Measurements from ENCODE around the gene AWAT2.
"Not testable (repeated sequence)": the region's sequence is repeated elsewhere in the genome, so short reads cannot be mapped to it uniquely, and the experiment has no call there.

Gene AWAT2

DNA sequence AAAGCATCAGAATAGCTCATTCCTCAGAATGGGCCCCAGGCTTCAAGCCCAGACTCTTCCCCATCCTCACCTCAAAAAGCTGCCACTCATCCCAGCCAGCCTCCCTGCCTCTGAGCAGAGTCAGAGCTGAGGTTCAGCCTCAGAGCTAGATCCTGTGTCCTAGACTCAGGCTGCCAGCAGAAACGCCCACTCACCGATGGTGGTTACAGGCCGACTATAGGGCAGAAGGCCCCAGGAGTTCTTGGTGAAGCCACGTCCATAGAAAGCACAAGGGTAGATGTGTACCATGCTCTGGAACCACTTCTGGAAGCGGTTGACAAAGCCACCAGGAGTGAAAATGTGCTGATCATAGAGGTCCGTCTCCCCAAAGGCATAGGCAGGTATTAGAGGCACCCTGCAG, 7.7 kb downstream of the AWAT2 start:
- DNase-seq, result no peak

DNA sequence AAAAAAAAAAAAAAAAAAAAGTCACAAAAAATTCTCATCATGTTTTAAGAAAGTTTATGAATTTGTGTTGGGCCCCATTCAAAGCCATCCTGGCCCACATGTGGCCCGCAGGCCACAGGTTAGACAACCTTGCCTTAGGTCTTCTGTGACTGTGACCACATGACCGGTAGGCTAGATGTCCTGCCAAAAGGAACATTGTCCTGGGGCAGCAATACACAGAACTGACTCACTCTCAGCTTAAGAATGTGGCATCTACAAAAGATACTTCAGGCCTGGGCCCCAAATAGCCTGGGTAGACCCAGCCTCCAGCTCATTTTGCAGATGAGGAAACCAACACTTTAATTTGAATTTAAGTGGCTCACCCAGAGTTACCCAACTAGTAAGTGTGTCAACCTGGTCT, 10.0 kb downstream of the AWAT2 start:
- DNase-seq, result no peak

- DNase-seq, result no peak
Measured at GRCh38 chrX:70038951-70039350, 10.8 kb downstream of the AWAT2 start.

- no peak for DNase-seq
Measured at GRCh38 chrX:70038515-70038914, 11.2 kb downstream of the AWAT2 start.

GRCh38 chrX:70034646-70035045, 15.1 kb downstream of the AWAT2 start:
- no peak for DNase-seq

DNA sequence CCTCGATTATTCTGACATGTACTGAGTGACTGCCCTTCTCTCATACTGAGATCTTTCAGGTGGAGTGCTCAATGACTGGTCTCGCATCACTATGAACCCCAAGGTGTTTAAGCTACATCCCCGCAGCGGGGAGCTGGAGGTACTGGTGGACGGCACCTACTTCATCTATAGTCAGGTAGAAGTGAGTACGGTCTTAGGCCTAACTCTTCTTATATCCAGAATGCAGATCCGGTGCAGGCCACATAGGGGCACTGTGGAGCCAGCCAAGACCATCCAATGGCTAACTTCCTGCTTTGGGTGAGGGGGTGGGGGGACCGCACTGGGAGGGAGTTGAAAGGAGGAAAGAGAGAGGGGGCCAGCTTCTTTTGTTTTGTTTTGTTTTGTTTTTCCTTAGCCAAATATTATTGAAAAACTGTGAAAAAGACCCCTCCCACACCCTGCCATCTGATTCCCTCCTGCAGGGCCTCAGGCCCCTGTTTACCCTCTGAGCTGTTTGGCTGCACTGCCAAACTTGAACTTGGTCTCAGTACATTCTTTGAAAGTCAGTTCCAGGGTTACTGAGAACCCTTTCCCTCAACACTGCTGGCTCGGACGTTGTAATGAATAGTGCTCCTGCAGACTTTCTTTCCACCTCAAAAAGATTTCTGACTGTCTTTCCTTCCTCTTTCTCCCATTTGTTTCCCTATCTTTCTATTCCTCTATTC, 16.2 kb downstream of the AWAT2 start:
- DNase-seq, result peak; percentile 31

GRCh38 chrX:70032792-70033191, 16.9 kb downstream of the AWAT2 start:
- no peak for DNase-seq

GRCh38 chrX:70030301-70030767, 19.4 kb downstream of the AWAT2 start:
- peak; percentile 48 for DNase-seq

GRCh38 chrX:70029863-70030262, 19.9 kb downstream of the AWAT2 start:
- DNase-seq, result no peak

DNA sequence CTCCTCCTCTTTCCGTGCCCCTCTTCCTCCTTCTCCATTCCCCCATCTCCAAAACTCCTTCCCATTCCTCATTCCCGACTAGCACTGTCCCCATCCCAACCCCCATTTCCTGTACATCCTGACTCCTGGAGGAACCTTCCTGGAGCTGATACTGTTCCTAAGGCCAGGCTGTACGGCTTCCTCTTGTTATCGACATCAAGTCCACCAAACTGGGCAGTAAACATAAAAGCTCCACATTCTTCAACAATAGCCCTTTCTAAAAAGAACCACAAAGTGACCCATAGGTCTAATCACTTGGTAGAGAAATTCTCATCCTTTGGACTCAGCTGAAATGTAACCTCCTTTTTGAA, 22.9 kb downstream of the AWAT2 start:
- no peak for DNase-seq

- no peak for DNase-seq
Measured at GRCh38 chrX:70026112-70026850, 23.5 kb downstream of the AWAT2 start.

DNA sequence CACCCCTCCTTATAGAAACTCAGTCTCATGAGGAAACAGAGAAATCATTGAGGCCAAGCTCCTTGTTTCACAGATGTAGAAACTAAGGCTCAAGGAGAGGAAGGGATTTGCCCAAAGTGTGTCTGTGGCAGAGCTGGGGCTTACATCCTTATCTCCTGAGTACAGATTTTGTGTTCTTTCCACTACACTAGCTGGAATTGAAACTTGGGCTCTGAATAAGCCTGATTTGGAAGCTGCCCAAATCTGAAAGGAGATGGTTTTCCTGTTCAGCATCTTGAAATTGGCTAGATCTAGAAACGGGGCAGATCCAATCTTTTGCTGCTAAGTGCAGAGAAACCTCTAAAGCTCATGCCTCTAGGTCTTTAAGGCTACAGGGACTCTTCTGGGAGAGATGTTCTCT, 24.3 kb downstream of the AWAT2 start:
- no peak for DNase-seq

- no peak for DNase-seq
Measured at GRCh38 chrX:70022616-70023015, 27.1 kb downstream of the AWAT2 start.

- DNase-seq, result no peak
Measured at GRCh38 chrX:70016513-70016912, 33.2 kb downstream of the AWAT2 start.

DNA sequence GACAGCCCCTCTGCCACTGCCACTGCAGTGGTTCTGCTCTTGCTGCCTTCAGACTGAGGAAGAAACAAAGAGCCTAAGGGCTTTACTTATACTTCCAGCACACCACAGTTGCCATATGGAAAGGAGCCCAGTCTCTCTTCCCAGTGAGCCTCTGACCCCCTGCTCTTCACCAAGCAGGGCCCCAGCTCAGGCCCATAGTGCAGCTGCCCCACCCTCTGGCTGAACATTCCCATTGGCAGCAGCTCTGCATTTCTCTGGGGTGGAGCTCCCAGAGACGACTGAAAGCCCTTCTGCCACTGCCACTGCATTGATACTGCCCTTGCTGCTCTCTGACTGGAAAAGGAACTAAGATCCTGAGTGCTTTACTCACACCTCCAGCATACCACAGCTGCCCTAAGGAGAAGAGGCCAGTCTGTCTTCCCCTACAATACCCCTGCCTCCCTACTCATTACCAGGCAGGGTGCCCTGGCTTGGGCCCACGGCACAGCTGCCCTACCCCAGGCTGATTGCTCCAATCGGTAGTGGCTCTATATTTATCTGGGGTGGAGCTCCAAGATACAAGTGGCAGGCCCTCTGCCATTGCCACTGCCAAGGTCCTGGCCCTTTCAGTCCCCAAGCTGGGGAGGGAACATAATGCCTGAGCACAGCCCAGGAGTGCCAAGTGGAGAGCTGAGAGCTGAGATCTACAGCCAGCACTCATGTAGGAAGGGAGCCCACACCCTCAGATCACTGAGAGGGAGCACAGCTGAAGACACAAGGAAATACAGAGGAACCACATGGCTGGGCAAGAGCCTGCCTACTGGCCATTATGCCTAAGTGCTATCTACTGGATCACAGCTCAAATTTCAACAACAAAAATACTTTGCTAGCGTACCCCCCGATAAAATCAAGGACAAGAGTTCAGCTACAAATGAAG, 36.0 kb downstream of the AWAT2 start:
- no peak for DNase-seq

GRCh38 chrX:70012756-70013155, 37.0 kb downstream of the AWAT2 start:
- DNase-seq, result no peak

GRCh38 chrX:70009970-70010369, 39.8 kb downstream of the AWAT2 start:
- DNase-seq, result no peak

DNA sequence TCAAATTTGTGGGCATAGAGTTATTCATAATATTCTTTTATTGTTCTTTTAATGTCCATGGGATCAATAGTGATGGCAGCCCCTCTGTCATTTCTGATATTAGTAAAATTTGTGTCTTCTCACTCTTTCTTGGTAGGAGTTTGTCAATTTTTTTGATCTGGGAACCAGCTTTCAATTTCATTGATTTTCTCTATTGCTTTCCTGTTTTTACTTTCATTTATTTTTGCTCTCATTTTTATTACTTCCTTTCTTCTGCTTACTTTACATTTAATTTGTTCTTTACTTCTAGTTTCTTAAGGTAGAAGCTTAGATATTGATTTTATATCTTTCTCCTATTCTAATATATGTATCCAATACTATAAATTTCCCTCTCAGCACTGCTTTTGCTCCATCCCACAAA, 40.7 kb downstream of the AWAT2 start:
- no peak for DNase-seq

DNA sequence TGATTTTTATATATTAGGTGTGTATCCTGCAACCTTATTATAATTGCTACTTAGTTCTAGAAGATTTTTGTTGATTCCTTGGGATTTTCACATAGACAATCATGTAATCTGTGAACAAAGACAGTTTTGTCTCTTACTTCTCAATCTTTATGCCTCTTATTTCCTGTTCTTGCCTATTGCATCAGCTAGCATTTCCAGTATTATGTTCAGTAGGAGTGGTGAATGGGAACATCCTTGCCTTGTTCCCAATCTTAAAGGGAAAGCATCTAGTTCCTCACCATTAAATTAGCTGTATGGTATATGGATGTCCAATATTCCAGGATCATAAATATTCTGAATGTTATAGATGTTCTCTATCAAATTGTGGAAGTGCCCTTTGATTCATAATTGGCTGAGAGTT, 41.8 kb downstream of the AWAT2 start:
- DNase-seq, result no peak

- no peak for DNase-seq
Measured at GRCh38 chrX:70001708-70002341, 47.9 kb downstream of the AWAT2 start.

DNA sequence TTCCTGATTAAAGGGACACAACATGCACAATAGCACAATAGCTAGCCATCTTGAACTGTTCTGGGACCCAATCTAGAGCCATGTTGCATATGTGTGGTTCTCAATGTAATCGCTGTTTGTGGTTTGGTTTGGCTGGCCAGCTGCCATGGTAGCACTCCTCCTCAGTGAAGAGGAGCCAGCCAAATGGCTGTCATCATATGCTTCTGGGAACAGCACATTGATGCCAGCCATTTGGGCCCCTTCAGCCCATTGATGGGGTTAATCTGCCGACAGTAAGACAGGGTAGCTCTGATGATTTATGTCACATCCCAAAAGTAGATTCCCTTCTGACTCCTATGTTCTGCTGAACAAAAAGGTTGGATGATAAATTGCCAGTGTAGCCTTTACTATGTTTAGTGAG, 48.5 kb downstream of the AWAT2 start:
- DNase-seq, result no peak

- DNase-seq, result not testable (repeated sequence)
Measured at GRCh38 chrX:69998299-69998698, 51.4 kb downstream of the AWAT2 start.

- DNase-seq, result no peak
Measured at GRCh38 chrX:69996113-69996468, 53.6 kb downstream of the AWAT2 start.

Measured in fibroblast of skin of right quadriceps (primary cell).